ENCODE results near the gene FSTL3.
"Not testable (repeated sequence)": the region's sequence is repeated elsewhere in the genome, so short reads cannot be mapped to it uniquely, and the experiment has no call there.

The FSTL3 gene

GRCh38 chr19:661427-662196, 14.6 kb upstream of the FSTL3 start:
- DNase-seq (ENCODE audit: low read depth in 2 of 2) = no peak

GRCh38 chr19:662207-662961, 13.8 kb upstream of the FSTL3 start:
- DNase-seq (ENCODE audit: low read depth in 2 of 2) = no peak

GRCh38 chr19:662962-663681, 13.1 kb upstream of the FSTL3 start, which contains the start of gene RNF126:
Gene RNF126 (minus strand): TSS chr19:663214. CDS start chr19:663121, 93 bp downstream.
- peak; percentile 86 to 87 for DNase-seq (ENCODE audit: low read depth in 2 of 2)

GRCh38 chr19:663682-664117, 12.5 kb upstream of the FSTL3 start:
- DNase-seq (ENCODE audit: low read depth in 2 of 2) = no peak

GRCh38 chr19:664913-665443, 11.2 kb upstream of the FSTL3 start:
- peak; percentile 37 to 45 for DNase-seq (ENCODE audit: low read depth in 2 of 2)

GRCh38 chr19:666985-667573, 9.1 kb upstream of the FSTL3 start:
- DNase-seq (ENCODE audit: low read depth in 2 of 2) = not testable (repeated sequence)

- not testable (repeated sequence) for DNase-seq (ENCODE audit: low read depth in 2 of 2)
Measured at GRCh38 chr19:668675-669434, 7.3 kb upstream of the FSTL3 start.

- DNase-seq (ENCODE audit: low read depth in 2 of 2) = no peak
Measured at GRCh38 chr19:670609-671075, 5.5 kb upstream of the FSTL3 start.

- no peak for DNase-seq (ENCODE audit: low read depth in 2 of 2)
Measured at GRCh38 chr19:674282-675151, 1.7 kb upstream of the FSTL3 start.

- DNase-seq (ENCODE audit: low read depth in 2 of 2) = no peak
Measured at GRCh38 chr19:676007-676338, 219 bp upstream of the FSTL3 start.

GRCh38 chr19:677201-677600, 1.0 kb downstream of the FSTL3 start:
- DNase-seq (ENCODE audit: low read depth in 2 of 2) = peak; percentile 60 to 65

- no peak for DNase-seq (ENCODE audit: low read depth in 2 of 2)
Measured at GRCh38 chr19:677601-678436, 1.6 kb downstream of the FSTL3 start.

- DNase-seq (ENCODE audit: low read depth in 2 of 2) = no peak
Measured at GRCh38 chr19:678791-679388, 2.7 kb downstream of the FSTL3 start.

- DNase-seq (ENCODE audit: low read depth in 2 of 2) = peak; percentile 36 to 43
Measured at GRCh38 chr19:679418-680286, 3.5 kb downstream of the FSTL3 start.

GRCh38 chr19:680287-681028, 4.3 kb downstream of the FSTL3 start:
- DNase-seq (ENCODE audit: low read depth in 2 of 2) = peak; percentile 95

Data from fibroblast of skin of left quadriceps (primary cell).